Tibial nerve (tissue), 3 donors: ENCODE results near the gene IL36A.

Experiments
- POLR2A ChIP-seq, 2 donors: fragments of 450-650 bp; IDR thresholded peaks; one replicate each; pipeline ENCODE4 v1.6.1; 2017; ENCODE audit warnings: antibody characterized with exemption in 2 of 2, mild to moderate bottlenecking in 2 of 2, moderate library complexity in 2 of 2
- TF ChIP-seq, protein P1 (sequence below), 5 experiments: fragments of 200-600 bp in 3 of 5; fragments of 450-650 bp in 2 of 5; sonication (generic) in 3 of 5; IDR thresholded peaks; one replicate each; pipeline ENCODE4 v1.5.1; 2016 to 2019; ENCODE audit warnings: antibody characterized with exemption in 5 of 5, mild to moderate bottlenecking in 3 of 5, moderate library complexity in 2 of 5

DNA sequence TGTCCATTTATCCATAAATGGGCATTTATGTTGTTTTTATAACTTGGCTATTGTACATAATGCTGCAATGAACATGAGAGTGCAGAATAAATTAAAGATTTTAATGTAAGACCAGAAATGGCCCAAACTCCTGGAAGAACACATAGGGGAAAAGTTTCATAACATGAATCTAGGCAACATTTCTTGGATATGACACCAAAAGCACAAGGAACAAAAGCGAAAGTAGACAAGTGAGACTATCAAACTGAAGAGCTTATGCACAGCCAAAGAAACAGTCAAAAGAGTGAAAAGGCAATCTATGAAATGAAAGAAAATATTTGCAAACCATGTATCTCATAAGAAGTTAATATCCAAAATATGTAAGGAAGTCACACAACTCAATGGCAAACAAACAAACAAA lies 5.8 kb downstream of the IL36A start:
- TF ChIP-seq, protein P1, sequence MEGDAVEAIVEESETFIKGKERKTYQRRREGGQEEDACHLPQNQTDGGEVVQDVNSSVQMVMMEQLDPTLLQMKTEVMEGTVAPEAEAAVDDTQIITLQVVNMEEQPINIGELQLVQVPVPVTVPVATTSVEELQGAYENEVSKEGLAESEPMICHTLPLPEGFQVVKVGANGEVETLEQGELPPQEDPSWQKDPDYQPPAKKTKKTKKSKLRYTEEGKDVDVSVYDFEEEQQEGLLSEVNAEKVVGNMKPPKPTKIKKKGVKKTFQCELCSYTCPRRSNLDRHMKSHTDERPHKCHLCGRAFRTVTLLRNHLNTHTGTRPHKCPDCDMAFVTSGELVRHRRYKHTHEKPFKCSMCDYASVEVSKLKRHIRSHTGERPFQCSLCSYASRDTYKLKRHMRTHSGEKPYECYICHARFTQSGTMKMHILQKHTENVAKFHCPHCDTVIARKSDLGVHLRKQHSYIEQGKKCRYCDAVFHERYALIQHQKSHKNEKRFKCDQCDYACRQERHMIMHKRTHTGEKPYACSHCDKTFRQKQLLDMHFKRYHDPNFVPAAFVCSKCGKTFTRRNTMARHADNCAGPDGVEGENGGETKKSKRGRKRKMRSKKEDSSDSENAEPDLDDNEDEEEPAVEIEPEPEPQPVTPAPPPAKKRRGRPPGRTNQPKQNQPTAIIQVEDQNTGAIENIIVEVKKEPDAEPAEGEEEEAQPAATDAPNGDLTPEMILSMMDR (IDR thresholded peaks at IDR 0.05) = no peak
- TF ChIP-seq POLR2A (IDR thresholded peaks at IDR 0.05) = no peak
